SJCRH30 (cell line): ENCODE measurements around the gene MXRA5. TPM values are rescaled to one million over a fixed set of nuclear protein-coding genes. Genes with fewer than 3 reads are reported as not detected.
A peak's percentile ranks its signal among the peaks of the same experiment; 100 is the strongest.
"Not testable (repeated sequence)": the region's sequence is repeated elsewhere in the genome, so short reads cannot be mapped to it uniquely, and the experiment has no call there.

ENCODE experiments used
- DNase-seq, 2 experiments: peaks; one replicate each; pipeline ENCODE4 v3.0.0-alpha.2; 2015 to 2020
- H3K27ac ChIP-seq: fragments of 250-450 bp; sonication (Bioruptor Pico); 2 replicates; pipeline ENCODE4 v1.5.1; 2020; ENCODE audit warnings: mild to moderate bottlenecking, moderate library complexity
- H3K27me3 ChIP-seq: fragments of 250-450 bp; sonication (Bioruptor Pico); 2 replicates; pipeline ENCODE4 v1.5.1; 2020; ENCODE audit warnings: mild to moderate bottlenecking, moderate library complexity
- H3K36me3 ChIP-seq: fragments of 250-450 bp; sonication (Bioruptor Pico); 2 replicates; pipeline ENCODE4 v1.5.1; 2020; ENCODE audit warnings: mild to moderate bottlenecking, moderate library complexity
- H3K4me1 ChIP-seq: fragments of 250-450 bp; sonication (Bioruptor Pico); 2 replicates; pipeline ENCODE4 v1.5.1; 2020; ENCODE audit warnings: mild to moderate bottlenecking, moderate library complexity
- H3K4me3 ChIP-seq: fragments of 250-450 bp; sonication (Bioruptor Pico); 2 replicates; pipeline ENCODE4 v1.5.1; 2020; ENCODE audit warnings: mild to moderate bottlenecking, moderate library complexity
- H3K9me3 ChIP-seq: fragments of 250-450 bp; sonication (Bioruptor Pico); replicated peaks from 2 replicates; pipeline ENCODE4 v1.5.1; 2020; ENCODE audit warnings: mild to moderate bottlenecking, moderate library complexity
- total RNA-seq: library from RNA; depleted of rRNA; stranded (reverse); fragments of >200 nt; shearing (Covaris generic); gene quantifications from 2 replicates; pipeline ENCODE4 v1.2.3, GENCODE V29; 2014

The MXRA5 gene
- total RNA-seq, 1 experiment from 2014 or later: 49.6 TPM

DNA sequence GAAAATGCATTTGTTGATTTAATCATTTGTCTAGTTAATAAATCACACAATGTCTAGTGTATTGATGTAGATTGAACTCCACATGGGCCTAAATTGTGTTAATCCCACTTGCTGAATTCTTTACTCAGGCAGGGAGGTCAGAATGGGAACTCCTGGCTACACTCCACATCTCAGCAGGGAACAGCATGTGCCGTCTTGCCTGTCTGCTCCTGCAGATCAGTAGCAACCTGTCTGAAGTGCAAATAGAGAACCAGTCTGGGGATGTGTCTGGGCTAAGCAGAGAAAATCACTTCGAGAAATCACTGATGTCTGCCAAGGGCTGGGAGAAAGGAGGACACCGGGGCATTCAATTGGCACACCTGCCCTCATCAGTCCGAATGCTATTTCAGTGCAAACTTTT, 16.5 kb upstream of the MXRA5 start:
- Histone ChIP-seq H3K27ac (no peak overlapping the region), H3K4me1 (peaks cover 4% of the 10 kb centered on the region; the same call in 1 of the 2 replicates), H3K9me3 (no peaks in the 10 kb centered on the region), H3K36me3 (no peaks in the 10 kb centered on the region), H3K27me3 (no peaks in the 10 kb centered on the region), H3K4me3 (no peak overlapping the region)
- DNase-seq: peak in 1 of 2 experiments; percentile 45

DNA sequence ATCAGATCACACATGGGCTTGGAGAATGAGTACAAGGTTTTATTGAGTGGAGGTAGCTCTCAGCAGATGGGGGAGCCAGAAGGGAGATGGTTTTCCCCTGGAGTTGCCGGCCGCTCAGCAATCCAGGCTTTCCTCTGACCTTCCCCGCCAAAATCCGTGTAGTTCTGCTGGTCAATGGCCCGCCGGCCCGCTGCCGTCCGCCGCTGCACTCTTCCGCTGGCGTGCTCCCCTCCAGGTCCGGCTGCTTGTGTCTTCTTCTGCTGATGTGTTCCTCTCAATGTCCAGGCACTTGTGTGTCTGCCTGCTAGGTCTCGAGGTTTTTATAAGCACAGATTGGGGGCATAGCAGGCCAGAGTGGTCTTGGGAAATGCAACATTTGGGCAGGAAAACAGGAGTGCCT, 14.4 kb upstream of the MXRA5 start:
- Histone ChIP-seq H3K27me3 (no peaks in the 10 kb centered on the region), H3K36me3 (no peaks in the 10 kb centered on the region), H3K27ac (no peak overlapping the region), H3K4me1 (peaks cover 4% of the 10 kb centered on the region; the same call in 1 of the 2 replicates), H3K9me3 (no peaks in the 10 kb centered on the region), H3K4me3 (no peak overlapping the region)
- no peak for DNase-seq

- not testable (repeated sequence) for H3K4me3 ChIP-seq, DNase-seq, H3K27ac ChIP-seq, H3K4me1 ChIP-seq, H3K9me3 ChIP-seq, H3K36me3 ChIP-seq, H3K27me3 ChIP-seq
These were observed 6.3 kb upstream of the MXRA5 start for GRCh38 chrX:3352741-3353140.

- DNase-seq: no peak
- H3K4me3 ChIP-seq: no peak overlapping the region
- peaks cover 4% of the 10 kb centered on the region; the same call in 1 of the 2 replicates for H3K4me1 ChIP-seq
- no peaks in the 10 kb centered on the region for H3K27me3 ChIP-seq
- H3K9me3 ChIP-seq: no peaks in the 10 kb centered on the region; the same call in none of the 2 replicates
- H3K36me3 ChIP-seq: no peaks in the 10 kb centered on the region
- H3K27ac ChIP-seq: no peak overlapping the region
These were observed 4.8 kb upstream of the MXRA5 start for GRCh38 chrX:3351276-3351675.

DNA sequence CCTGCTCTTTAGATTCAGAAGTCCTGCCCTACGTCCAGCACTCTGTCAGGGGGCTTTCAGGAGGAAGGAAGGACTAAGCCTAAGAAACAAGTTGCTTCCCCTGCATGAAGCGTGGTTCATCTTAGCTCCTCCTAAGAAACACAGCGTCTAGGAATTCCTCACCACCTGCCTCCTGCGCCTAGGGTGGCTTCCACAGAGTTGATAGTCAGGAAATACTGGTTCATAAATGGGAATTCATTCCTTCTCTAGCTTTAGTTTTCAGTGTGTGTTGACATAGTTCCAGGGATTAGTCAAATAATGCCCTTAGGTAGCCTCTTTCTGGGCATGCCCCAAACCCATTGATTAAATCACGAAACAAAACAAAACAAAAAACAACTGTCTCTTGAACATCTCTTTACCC, 1.7 kb upstream of the MXRA5 start:
- DNase-seq: no peak
- no peaks in the 10 kb centered on the region for H3K27me3 ChIP-seq
- no peak overlapping the region for H3K4me3 ChIP-seq
- H3K4me1 ChIP-seq: peaks cover 4% of the 10 kb centered on the region; the same call in 1 of the 2 replicates
- no peaks in the 10 kb centered on the region; the same call in 1 of the 2 replicates for H3K9me3 ChIP-seq
- no peak overlapping the region for H3K27ac ChIP-seq
- peaks cover 5% of the 10 kb centered on the region; the same call in 1 of the 2 replicates for H3K36me3 ChIP-seq

DNA sequence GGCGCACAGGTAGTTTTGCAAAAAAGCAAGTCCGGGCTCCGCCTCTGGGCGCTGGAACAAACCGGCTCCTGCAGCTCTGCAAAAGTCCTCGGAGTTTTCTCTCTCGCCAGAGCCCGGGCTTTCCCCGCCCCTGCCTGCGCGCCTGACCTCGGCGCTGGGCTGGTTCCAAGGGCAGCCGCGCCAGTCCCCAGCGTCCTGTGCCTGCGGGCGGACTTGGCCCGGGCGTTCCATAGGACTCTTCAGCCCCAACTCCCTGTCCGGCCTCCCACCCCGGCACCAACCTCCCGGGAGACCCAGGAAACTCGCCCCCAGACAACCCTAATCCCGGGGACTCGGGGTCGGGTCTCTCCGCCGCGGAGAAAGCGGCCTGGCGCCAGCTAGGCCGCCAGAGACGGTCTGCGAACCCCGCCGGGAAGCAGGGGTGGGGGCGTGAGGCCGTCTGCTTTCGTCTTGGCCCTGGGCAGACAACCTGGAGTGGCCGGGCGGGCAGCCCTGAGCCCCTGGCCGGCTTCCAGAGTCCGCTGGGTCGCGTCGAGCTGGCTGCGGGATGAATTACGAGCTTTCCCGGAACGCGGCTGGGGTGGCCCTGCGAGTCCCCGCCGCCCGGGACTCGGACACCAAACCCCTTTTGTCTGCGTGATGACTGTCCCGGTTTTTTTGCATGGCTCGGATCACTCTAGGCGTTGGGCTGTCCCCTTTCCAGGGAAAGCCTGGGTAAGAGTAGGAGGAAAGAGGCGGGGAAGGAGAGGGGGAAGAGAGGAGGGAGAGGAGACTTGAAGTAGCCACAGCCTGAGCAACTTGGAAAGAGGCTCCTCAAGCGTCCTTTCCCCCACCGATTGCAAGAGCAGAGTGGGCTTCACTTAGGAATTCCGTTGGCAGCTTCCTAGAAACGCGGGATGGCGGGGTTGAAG, 916 bp downstream of the MXRA5 start:
- Histone ChIP-seq H3K9me3 (no peaks in the 10 kb centered on the region; the same call in 1 of the 2 replicates), H3K27me3 (no peaks in the 10 kb centered on the region), H3K36me3 (peaks cover 18% of the 10 kb centered on the region), H3K4me1 (no peaks in the 10 kb centered on the region), H3K4me3 (peak overlapping the region; percentile 68), H3K27ac (peak overlapping the region; percentile 96)
- DNase-seq: peak; percentile 83 to 84

- not testable (repeated sequence) for DNase-seq, H3K27me3 ChIP-seq, H3K27ac ChIP-seq, H3K4me1 ChIP-seq, H3K9me3 ChIP-seq, H3K4me3 ChIP-seq
- peaks cover 28% of the 10 kb centered on the region for H3K36me3 ChIP-seq
These were observed 2.9 kb downstream of the MXRA5 start for GRCh38 chrX:3343569-3343968.

- no peak for DNase-seq
- Histone ChIP-seq H3K4me3 (no peak overlapping the region), H3K27me3 (no peaks in the 10 kb centered on the region), H3K4me1 (no peaks in the 10 kb centered on the region), H3K36me3 (peaks cover 40% of the 10 kb centered on the region), H3K27ac (no peak overlapping the region), H3K9me3 (no peaks in the 10 kb centered on the region)
These were observed 6.4 kb downstream of the MXRA5 start for GRCh38 chrX:3340016-3340415.

DNA sequence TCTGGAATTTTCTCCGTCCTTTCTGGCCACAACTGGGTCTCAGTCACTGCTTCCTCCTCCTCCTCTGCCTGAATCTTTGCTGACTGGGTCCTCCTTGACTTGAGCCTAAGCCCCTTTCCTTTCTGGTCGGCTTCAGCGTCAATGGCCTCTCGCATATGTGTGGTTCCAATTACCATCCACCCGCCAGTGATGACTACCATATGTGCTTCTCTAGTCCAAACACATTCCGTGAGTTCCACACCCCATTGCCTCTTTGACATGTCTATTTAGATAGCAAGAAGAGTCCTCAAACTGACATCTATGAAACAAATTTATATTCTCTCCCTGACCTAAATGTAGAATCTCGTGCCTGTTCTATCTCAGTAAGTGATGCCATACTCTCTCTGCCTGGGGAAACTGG, 19.8 kb downstream of the MXRA5 start:
- H3K27me3 ChIP-seq: no peaks in the 10 kb centered on the region
- H3K9me3 ChIP-seq: no peaks in the 10 kb centered on the region
- no peak for DNase-seq
- H3K4me3 ChIP-seq: no peak overlapping the region
- peaks cover 46% of the 10 kb centered on the region for H3K36me3 ChIP-seq
- no peak overlapping the region for H3K27ac ChIP-seq
- no peaks in the 10 kb centered on the region for H3K4me1 ChIP-seq

DNA sequence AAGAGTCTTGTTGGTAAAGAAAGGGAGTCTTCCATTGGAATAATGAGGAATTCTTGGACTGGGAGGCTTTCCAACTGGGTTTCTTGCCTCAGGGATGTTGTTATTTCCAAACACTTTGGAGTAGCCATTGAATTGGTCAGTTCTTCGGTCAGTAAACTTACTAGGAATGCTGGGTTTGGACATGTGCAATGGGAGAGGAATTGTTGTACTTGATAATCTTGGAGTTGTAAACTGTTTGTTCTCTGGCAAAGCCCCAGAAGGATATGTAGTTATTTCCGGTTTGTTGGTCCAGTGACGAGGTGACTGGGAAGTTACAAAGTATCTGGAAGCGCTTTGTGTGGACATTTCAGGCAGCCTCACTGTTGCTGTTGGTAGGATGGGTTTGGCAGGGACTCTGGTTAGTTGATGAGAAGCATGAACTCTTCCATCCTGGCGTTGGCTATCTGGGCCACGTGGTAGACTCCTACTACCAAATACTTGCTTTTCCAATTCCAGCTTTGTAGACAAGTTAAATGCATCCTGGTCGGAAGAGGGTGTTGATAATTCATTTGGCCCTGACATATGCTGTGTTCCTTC, 25.9 kb downstream of the MXRA5 start:
- no peak for DNase-seq
- no peaks in the 10 kb centered on the region for H3K27me3 ChIP-seq
- no peak overlapping the region for H3K27ac ChIP-seq

GRCh38 chrX:3317191-3317718, 29.2 kb downstream of the MXRA5 start:
- Histone ChIP-seq H3K36me3 (peaks cover 78% of the 10 kb centered on the region), H3K27me3 (no peaks in the 10 kb centered on the region), H3K4me1 (no peaks in the 10 kb centered on the region), H3K9me3 (no peaks in the 10 kb centered on the region), H3K4me3 (no peak overlapping the region), H3K27ac (no peak overlapping the region)
- no peak for DNase-seq

More for the DNA sequence above, 25.9 kb downstream of the MXRA5 start:
- H3K9me3 ChIP-seq: no peaks in the 10 kb centered on the region
- H3K36me3 ChIP-seq: peaks cover 77% of the 10 kb centered on the region
- no peaks in the 10 kb centered on the region for H3K4me1 ChIP-seq
- H3K4me3 ChIP-seq: no peak overlapping the region

DNA sequence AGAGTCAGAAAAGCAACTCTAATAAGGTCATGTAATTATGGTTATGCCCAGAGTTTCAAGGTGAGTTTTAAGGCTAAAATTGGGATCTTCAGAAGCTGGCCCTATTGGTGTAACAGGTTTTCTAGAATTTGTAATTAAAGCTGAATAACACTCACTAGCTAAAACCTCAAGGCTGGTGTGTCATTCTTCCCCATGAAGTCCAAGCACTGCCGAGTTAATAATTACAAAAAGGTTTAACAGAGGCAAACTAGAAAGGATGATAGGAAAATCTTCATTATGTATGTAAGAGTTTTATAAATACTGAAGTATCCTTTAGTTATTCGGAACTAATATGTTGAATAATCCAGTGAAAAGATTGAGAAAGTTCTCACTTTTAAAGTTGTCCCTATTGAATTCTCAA, 34.3 kb downstream of the MXRA5 start:
- no peak overlapping the region for H3K4me3 ChIP-seq
- no peak for DNase-seq
- H3K36me3 ChIP-seq: peaks cover 75% of the 10 kb centered on the region
- H3K27ac ChIP-seq: no peak overlapping the region
- H3K4me1 ChIP-seq: no peaks in the 10 kb centered on the region
- H3K9me3 ChIP-seq: no peaks in the 10 kb centered on the region
- no peaks in the 10 kb centered on the region for H3K27me3 ChIP-seq

DNA sequence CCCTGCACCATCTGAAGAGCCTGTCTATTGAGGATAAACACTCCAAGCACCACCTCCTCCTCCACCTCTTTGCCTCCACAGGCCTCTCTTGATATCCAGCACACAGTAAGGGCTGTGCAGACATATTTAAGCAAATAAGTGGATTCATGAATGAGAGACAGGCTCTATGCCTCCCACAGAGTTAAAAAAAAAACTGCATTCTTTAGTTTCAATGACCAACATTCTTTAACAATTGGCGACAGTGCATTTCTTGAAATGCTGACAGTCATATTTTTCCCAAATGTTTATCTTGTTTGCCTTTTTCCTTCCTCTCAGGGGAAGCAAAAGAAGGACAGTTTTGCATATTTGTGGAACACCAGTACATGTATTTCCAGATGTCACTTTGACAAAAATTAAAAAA, 38.6 kb downstream of the MXRA5 start:
- Histone ChIP-seq H3K4me1 (no peaks in the 10 kb centered on the region), H3K9me3 (no peaks in the 10 kb centered on the region), H3K27me3 (no peaks in the 10 kb centered on the region), H3K4me3 (no peak overlapping the region), H3K36me3 (peaks cover 42% of the 10 kb centered on the region), H3K27ac (no peak overlapping the region)
- no peak for DNase-seq

GRCh38 chrX:3299636-3300035, 46.8 kb downstream of the MXRA5 start:
- DNase-seq: no peak
- H3K36me3 ChIP-seq: no peaks in the 10 kb centered on the region
- no peak overlapping the region for H3K4me3 ChIP-seq
- H3K27me3 ChIP-seq: no peaks in the 10 kb centered on the region
- no peaks in the 10 kb centered on the region for H3K4me1 ChIP-seq
- no peak overlapping the region for H3K27ac ChIP-seq
- H3K9me3 ChIP-seq: no peaks in the 10 kb centered on the region

DNA sequence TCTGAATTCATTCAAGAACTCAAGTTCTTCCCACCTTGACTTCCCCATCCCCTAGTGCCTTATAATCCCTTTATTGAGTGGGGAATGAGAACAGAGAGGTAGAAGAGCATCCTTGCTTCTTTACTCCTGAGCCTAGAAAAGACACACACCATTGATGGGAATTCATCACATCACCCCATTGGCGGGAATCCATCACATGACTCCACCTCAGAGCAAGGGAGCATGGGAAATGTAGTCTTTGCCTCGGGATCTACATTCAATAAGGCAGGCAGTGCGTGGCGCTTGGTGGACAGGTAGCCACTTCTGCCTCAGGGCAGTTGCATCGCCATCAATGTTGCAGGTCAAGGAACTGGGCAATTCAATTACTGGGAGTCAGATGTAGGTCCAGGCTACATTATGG, 50.7 kb downstream of the MXRA5 start:
- H3K36me3 ChIP-seq: no peaks in the 10 kb centered on the region
- H3K27ac ChIP-seq: no peak overlapping the region
- H3K9me3 ChIP-seq: no peaks in the 10 kb centered on the region
- no peak overlapping the region for H3K4me3 ChIP-seq
- peak; percentile 45 to 60 for DNase-seq
- no peaks in the 10 kb centered on the region for H3K4me1 ChIP-seq
- no peaks in the 10 kb centered on the region for H3K27me3 ChIP-seq
